ENCODE results near the gene FCHO2. TPM values are rescaled to one million over a fixed set of nuclear protein-coding genes. Genes with fewer than 3 reads are reported as not detected.

Gene FCHO2
- total RNA-seq, 2 donors from 2014 or later = 5.9 to 18.2 TPM

GRCh38 chr5:73032635-73033034, 76.8 kb downstream of the FCHO2 start:
- no peak overlapping the region for H3K4me3 ChIP-seq
- 92 to 96% methylated on average over 2 of the region's 2 CpGs for WGBS, 2 donors
- no peak for TF ChIP-seq POLR2A (IDR thresholded peaks at IDR 0.05)
- TF ChIP-seq CTCF (IDR thresholded peaks at IDR 0.05) = no peak
- ATAC-seq = no peak
- no peaks in the 10 kb centered on the region for H3K9me3 ChIP-seq
- H3K27me3 ChIP-seq = no peaks in the 10 kb centered on the region
- no peaks in the 10 kb centered on the region for H3K4me1 ChIP-seq
- DNase-seq = no peak
- peaks cover 0 to 4% of the 10 kb centered on the region in 2 donors for H3K36me3 ChIP-seq (replicated peaks in 1 of 2; ENCODE audit: insufficient read depth in 1 of 2, low read depth in 2 of 2)
- no peak overlapping the region for H3K27ac ChIP-seq
- intact Hi-C loops (cut with DNase I) = no loop called here

GRCh38 chr5:73037545-73037944, 81.7 kb downstream of the FCHO2 start:
- TF ChIP-seq CTCF (IDR thresholded peaks at IDR 0.05) (no peak), POLR2A (IDR thresholded peaks at IDR 0.05) (no peak)
- WGBS, 2 donors = 97 to 99% methylated on average over 5 of the region's 5 CpGs
- Histone ChIP-seq H3K27me3 (no peaks in the 10 kb centered on the region), H3K4me1 (no peaks in the 10 kb centered on the region), H3K36me3 (replicated peaks in 1 of 2; ENCODE audit: insufficient read depth in 1 of 2, low read depth in 2 of 2) (peaks cover 0 to 4% of the 10 kb centered on the region in 2 donors), H3K4me3 (no peak overlapping the region), H3K9me3 (no peaks in the 10 kb centered on the region), H3K27ac (no peak overlapping the region)
- intact Hi-C loops (cut with DNase I) = no loop called here
- no peak for ATAC-seq
- no peak for DNase-seq

GRCh38 chr5:73039082-73039481, 83.2 kb downstream of the FCHO2 start:
- no peak for ATAC-seq
- H3K9me3 ChIP-seq = no peaks in the 10 kb centered on the region
- no peak overlapping the region for H3K4me3 ChIP-seq
- peaks cover 0 to 4% of the 10 kb centered on the region in 2 donors for H3K36me3 ChIP-seq (replicated peaks in 1 of 2; ENCODE audit: insufficient read depth in 1 of 2, low read depth in 2 of 2)
- H3K27me3 ChIP-seq = no peaks in the 10 kb centered on the region
- intact Hi-C loops (cut with DNase I) = no loop called here
- no peaks in the 10 kb centered on the region for H3K4me1 ChIP-seq
- DNase-seq = no peak
- H3K27ac ChIP-seq = no peak overlapping the region
- no peak for TF ChIP-seq CTCF (IDR thresholded peaks at IDR 0.05)
- no peak for TF ChIP-seq POLR2A (IDR thresholded peaks at IDR 0.05)

- no peak for DNase-seq
- Histone ChIP-seq H3K9me3 (no peaks in the 10 kb centered on the region), H3K36me3 (replicated peaks in 1 of 2; ENCODE audit: insufficient read depth in 1 of 2, low read depth in 2 of 2) (no peaks in the 10 kb centered on the region), H3K4me3 (no peak overlapping the region), H3K4me1 (no peaks in the 10 kb centered on the region), H3K27me3 (no peaks in the 10 kb centered on the region), H3K27ac (no peak overlapping the region)
- no peak for TF ChIP-seq CTCF (IDR thresholded peaks at IDR 0.05)
- no peak for TF ChIP-seq POLR2A (IDR thresholded peaks at IDR 0.05)
- ATAC-seq = no peak
- intact Hi-C loops (cut with DNase I) = no loop called here
Observed at GRCh38 chr5:73042993-73043392, 87.2 kb downstream of the FCHO2 start.

GRCh38 chr5:73044546-73044945, 88.7 kb downstream of the FCHO2 start:
- Histone ChIP-seq H3K9me3 (no peaks in the 10 kb centered on the region), H3K4me3 (no peak overlapping the region), H3K4me1 (no peaks in the 10 kb centered on the region), H3K36me3 (replicated peaks in 1 of 2; ENCODE audit: insufficient read depth in 1 of 2, low read depth in 2 of 2) (no peaks in the 10 kb centered on the region), H3K27me3 (no peaks in the 10 kb centered on the region), H3K27ac (no peak overlapping the region)
- ATAC-seq = no peak
- TF ChIP-seq CTCF (IDR thresholded peaks at IDR 0.05) (no peak), POLR2A (IDR thresholded peaks at IDR 0.05) (no peak)
- intact Hi-C loops (cut with DNase I) = no loop called here
- no peak for DNase-seq

Measured in body of pancreas (tissue), 4 donors.